B cell (primary cell): Measurements from ENCODE around the gene THADA. TPM values are rescaled to one million over a fixed set of nuclear protein-coding genes. Genes with fewer than 3 reads are reported as not detected.

Source experiments
- ATAC-seq: fragments of 200-7000 bp; cut with Tn5 transposase; one replicate; pipeline ENCODE4 v1.10.0; 2021; ENCODE audit warnings: low read depth, mild to moderate bottlenecking, moderate number of reproducible peaks, moderate library complexity
- CTCF ChIA-PET: fragments of 350-600 bp; sonication (Branson Sonifier 250); formaldehyde crosslinking; loops from one replicate; lab custom pipeline; 2021; ENCODE audit warnings: antibody characterized with exemption, inconsistent platforms; lab: Charles Lee
- POLR2A ChIA-PET: fragments of 350-600 bp; sonication (Branson Sonifier 250); formaldehyde crosslinking; loops from one replicate; lab custom pipeline; 2021; ENCODE audit warnings: antibody characterized with exemption; lab: Charles Lee
- DNase-seq: peaks from one replicate; pipeline ENCODE4 v3.0.0; 2013
- H2AFZ ChIP-seq: 2 replicates; pipeline ENCODE4 v1.6.1; 2012; ENCODE audit warnings: mild to moderate bottlenecking, low read depth, low read length; ENCODE audit not compliant: insufficient read depth, poor library complexity, severe bottlenecking
- H3K27ac ChIP-seq, 2 donors: 1 replicate in 1 of 2; 2 replicates in 1 of 2; pipeline ENCODE4 v1.5.1; 2012 to 2013; ENCODE audit warnings: low read length in 2 of 2, mild to moderate bottlenecking in 2 of 2, moderate library complexity in 1 of 2
- H3K27me3 ChIP-seq, 4 experiments: fragments of 200-600 bp in 1 of 4; sonication (generic) in 1 of 4; replicated peaks in 1 of 4; 1 replicate in 2 of 4; 2 replicates in 2 of 4; pipeline versions ENCODE4 v1.6.1 to v1.7.0; 2013 to 2016; ENCODE audit warnings: low read length in 3 of 4, mild to moderate bottlenecking in 2 of 4, mixed read lengths in 1 of 4, moderate library complexity in 1 of 4; ENCODE audit not compliant: insufficient read depth in 4 of 4, control insufficient read depth in 3 of 4; ENCODE audit errors: control extremely low read depth in 1 of 4
- H3K36me3 ChIP-seq, 2 experiments: replicated peaks in 1 of 2; 1 replicate in 1 of 2; 2 replicates in 1 of 2; pipeline versions ENCODE4 v1.6.1 to v1.7.1; 2013; ENCODE audit warnings: low read length in 1 of 2; ENCODE audit not compliant: insufficient read depth in 2 of 2, control insufficient read depth in 1 of 2; ENCODE audit errors: control extremely low read depth in 1 of 2, extremely low read depth in 1 of 2
- H3K4me1 ChIP-seq, 2 donors: fragments of 200-600 bp in 1 of 2; sonication (generic) in 1 of 2; 1 replicate in 1 of 2; 2 replicates in 1 of 2; pipeline versions ENCODE4 v1.5.1 to v1.6.1; 2013 to 2017; ENCODE audit warnings: low read length in 2 of 2; ENCODE audit not compliant: control insufficient read depth in 2 of 2, insufficient read depth in 2 of 2
- H3K4me2 ChIP-seq: replicated peaks from 2 replicates; pipeline ENCODE3; 2012; ENCODE audit warnings: mild to moderate bottlenecking, low read depth, low read length; ENCODE audit not compliant: poor library complexity, severe bottlenecking
- H3K4me3 ChIP-seq, 5 experiments: fragments of 200-600 bp in 1 of 5; sonication (generic) in 1 of 5; 1 replicate in 3 of 5; 2 replicates in 2 of 5; pipeline versions ENCODE4 v1.5.1 to v1.7.0; 2011 to 2016; ENCODE audit warnings: low read length in 4 of 5, mild to moderate bottlenecking in 4 of 5, low read depth in 2 of 5, control low read depth in 1 of 5, moderate library complexity in 1 of 5; ENCODE audit not compliant: insufficient read depth in 1 of 5; ENCODE audit errors: control extremely low read depth in 1 of 5, extremely low read depth in 1 of 5
- H3K79me2 ChIP-seq: fragments of 200-600 bp; sonication (generic); one replicate; pipeline ENCODE4 v1.6.0; 2016; ENCODE audit warnings: low read length; ENCODE audit not compliant: control insufficient read depth, insufficient read depth
- H3K9ac ChIP-seq: fragments of 200-600 bp; sonication (generic); 2 replicates; pipeline ENCODE4 v1.6.1; 2017; ENCODE audit warnings: mild to moderate bottlenecking, low read length, moderate library complexity
- H3K9me3 ChIP-seq, 3 donors: one replicate each; pipeline versions ENCODE4 v1.6.1 to v1.7.1; 2013; ENCODE audit warnings: low read length in 2 of 3; ENCODE audit not compliant: control insufficient read depth in 2 of 3, insufficient read depth in 1 of 3; ENCODE audit errors: control extremely low read depth in 1 of 3
- H4K20me1 ChIP-seq: 2 replicates; pipeline ENCODE4 v1.6.0; 2012; ENCODE audit warnings: mild to moderate bottlenecking, low read length; ENCODE audit not compliant: insufficient read depth, control insufficient read depth, poor library complexity, severe bottlenecking
- H3K27ac Mint-ChIP-seq: one replicate; pipeline ENCODE4 v1.8.0; 2021; ENCODE audit warnings: mixed read lengths
- H3K27me3 Mint-ChIP-seq: one replicate; pipeline ENCODE4 v1.8.0; 2021; ENCODE audit warnings: mixed read lengths
- H3K4me1 Mint-ChIP-seq: one replicate; pipeline ENCODE4 v1.8.0; 2021; ENCODE audit warnings: mixed read lengths
- H3K4me3 Mint-ChIP-seq: one replicate; pipeline ENCODE4 v1.8.0; 2021; ENCODE audit warnings: mixed read lengths
- H3K9me3 Mint-ChIP-seq: one replicate; pipeline ENCODE4 v1.8.0; 2022; ENCODE audit warnings: mixed read lengths; ENCODE audit not compliant: insufficient read depth
- CTCF ChIP-seq: fragments of 200-600 bp; IDR thresholded peaks from one replicate; pipeline ENCODE4 v1.8.0; 2022; ENCODE audit warnings: antibody characterized with exemption, mild to moderate bottlenecking
- EZH2 ChIP-seq: IDR thresholded peaks from 2 replicates; pipeline ENCODE4 v1.6.1; 2012; ENCODE audit warnings: borderline replicate concordance, low read depth, mild to moderate bottlenecking, moderate library complexity, low read length; ENCODE audit not compliant: insufficient read depth, poor library complexity, severe bottlenecking
- WGBS: methylation state at CpG from one replicate; pipeline ENCODE4 v1.1.5; 2013; ENCODE audit warnings: missing lambda C conversion rate; ENCODE audit not compliant: insufficient coverage; 5-methylcytosine and 5-hydroxymethylcytosine counted together
- intact Hi-C: fragments of 100-400 bp; cut with micrococcal nuclease; formaldehyde crosslinking; loops from one replicate; pipeline ENCODE4 v1.10.0; 2022
- polyA plus RNA-seq: library from polyadenylated mRNA; depleted of rRNA; stranded (reverse); fragments of >200 nt; gene quantifications from 2 replicates; pipeline ENCODE4 v1.2.3, GENCODE V29; 2012
- total RNA-seq, 2 donors: library from RNA; stranded (reverse); fragments of 120-200 nt in 1 of 2; gene quantifications; 1 replicate in 1 of 2; 2 replicates in 1 of 2; pipeline versions ENCODE4 v1.2.3 to v1.2.4, GENCODE V29; 2013 to 2022

THADA gene
- total and polyA plus RNA-seq, 2 donors (not counting 1 experiment from before 2014, with no cell fraction given): 17.6 to 48.5 TPM

- H3K4me1 Mint-ChIP-seq: peaks cover 13% of the 10 kb centered on the region
- DNase-seq: no peak
- Histone ChIP-seq H3K4me1 (peaks cover 3 to 7% of the 10 kb centered on the region in 2 donors), H2AFZ (no peak overlapping the region), H4K20me1 (no peaks in the 10 kb centered on the region), H3K4me2 (no peak overlapping the region), H3K9me3 (peaks cover 0 to 5% (median 4%) of the 10 kb centered on the region in 3 donors), H3K79me2 (no peaks in the 10 kb centered on the region), H3K9ac (no peak overlapping the region), H3K36me3 (peaks cover 0 to 8% of the 10 kb centered on the region in 2 experiments), H3K27me3 (no peaks in the 10 kb centered on the region), H3K4me3 (no peak overlapping the region), H3K27ac (no peak overlapping the region)
- TF ChIP-seq EZH2 (no peak), CTCF (no peak)
- H3K27ac Mint-ChIP-seq: no peak overlapping the region
- ATAC-seq: no peak
- intact Hi-C loops: no loop called here
- no peak overlapping the region for H3K4me3 Mint-ChIP-seq
- POLR2A ChIA-PET: no interaction called here
- CTCF ChIA-PET: interaction anchor here (1.0 kb wide), 2 partner anchors 12 to 20 kb away, joined by 3 to 4 read pairs; no protein-coding TSS in a partner anchor
- H3K9me3 Mint-ChIP-seq: peaks cover 3% of the 10 kb centered on the region
- WGBS: 20% methylated on average over 3 of the region's 6 CpGs
- H3K27me3 Mint-ChIP-seq: no peaks in the 10 kb centered on the region
Observed at GRCh38 chr2:43455731-43456642, 139.9 kb downstream of the THADA start.

GRCh38 chr2:43455296-43455695 lies 140.5 kb downstream of the THADA start:
- Histone ChIP-seq H3K4me3 (no peak overlapping the region), H3K9me3 (peaks cover 0 to 9% (median 4%) of the 10 kb centered on the region in 3 donors), H4K20me1 (no peaks in the 10 kb centered on the region), H3K9ac (no peak overlapping the region), H3K27me3 (no peaks in the 10 kb centered on the region), H3K27ac (no peak overlapping the region), H3K36me3 (peaks cover 0 to 8% of the 10 kb centered on the region in 2 experiments), H3K4me2 (no peak overlapping the region), H3K79me2 (no peaks in the 10 kb centered on the region), H3K4me1 (peaks cover 3 to 7% of the 10 kb centered on the region in 2 donors), H2AFZ (no peak overlapping the region)
- H3K27me3 Mint-ChIP-seq: no peaks in the 10 kb centered on the region
- no peak for DNase-seq
- H3K9me3 Mint-ChIP-seq: peaks cover 8% of the 10 kb centered on the region
- no peak overlapping the region for H3K27ac Mint-ChIP-seq
- ChIA-PET POLR2A (no interaction called here), CTCF (interaction anchor here (1.0 kb wide), 1 partner anchor 11 kb away, joined by 3 read pairs; no protein-coding TSS in a partner anchor)
- no peak for TF ChIP-seq EZH2
- TF ChIP-seq CTCF: no peak
- no peak for ATAC-seq
- H3K4me3 Mint-ChIP-seq: no peak overlapping the region
- WGBS: no CpG with 5 or more reads among the region's 5 CpGs
- intact Hi-C loops: no loop called here
- H3K4me1 Mint-ChIP-seq: peaks cover 6% of the 10 kb centered on the region
